GM12878 (cell line): ENCODE results near the gene KRT82.

Source experiments
- CEBPB ChIP-seq, 2 experiments: fragments of 150-350 bp in 1 of 2; IDR thresholded peaks; 2 replicates each; pipeline ENCODE4 v1.6.1; 2012 to 2014; ENCODE audit warnings: low read depth in 2 of 2, low read length in 2 of 2, borderline replicate concordance in 1 of 2, inconsistent platforms in 1 of 2
- EZH2 ChIP-seq: IDR thresholded peaks from 2 replicates; pipeline ENCODE4 v1.6.1; 2012; ENCODE audit warnings: low read depth, mild to moderate bottlenecking, control low read depth, inconsistent platforms, low read length, borderline replicate concordance; ENCODE audit not compliant: control insufficient read depth
- HCFC1 ChIP-seq: fragments of 150-350 bp; IDR thresholded peaks from 2 replicates; pipeline ENCODE4 v1.6.1; 2014; ENCODE audit warnings: low read length
- JUNB ChIP-seq: IDR thresholded peaks from 2 replicates; pipeline ENCODE4 v1.6.1; 2016; ENCODE audit warnings: antibody characterized with exemption, mild to moderate bottlenecking
- POLR2AphosphoS5 ChIP-seq: IDR thresholded peaks from 2 replicates; pipeline ENCODE4 v1.6.1; 2011; ENCODE audit warnings: mild to moderate bottlenecking, low read length, inconsistent platforms
- ZBED1 ChIP-seq: IDR thresholded peaks from 2 replicates; pipeline ENCODE4 v1.6.1; 2016; ENCODE audit warnings: borderline replicate concordance
- TF ChIP-seq, protein P1 (sequence below), 3 experiments: IDR thresholded peaks in 2 of 3; conservative IDR thresholded peaks in 1 of 3; 2 replicates each; pipeline ENCODE4 v1.5.1; 2011; ENCODE audit warnings: low read depth in 3 of 3, low read length in 3 of 3, mild to moderate bottlenecking in 3 of 3, control low read depth in 2 of 3, moderate library complexity in 2 of 3, inconsistent platforms in 1 of 3, mixed read lengths in 1 of 3; ENCODE audit not compliant: control insufficient read depth in 2 of 3, insufficient read depth in 1 of 3; ENCODE audit errors: extremely low read depth in 1 of 3
- TF ChIP-seq, protein P2 (sequence below): IDR thresholded peaks from 2 replicates; pipeline ENCODE4 v1.6.1; 2012; ENCODE audit warnings: low read depth, low read length, improper control_type of control experiment

DNA sequence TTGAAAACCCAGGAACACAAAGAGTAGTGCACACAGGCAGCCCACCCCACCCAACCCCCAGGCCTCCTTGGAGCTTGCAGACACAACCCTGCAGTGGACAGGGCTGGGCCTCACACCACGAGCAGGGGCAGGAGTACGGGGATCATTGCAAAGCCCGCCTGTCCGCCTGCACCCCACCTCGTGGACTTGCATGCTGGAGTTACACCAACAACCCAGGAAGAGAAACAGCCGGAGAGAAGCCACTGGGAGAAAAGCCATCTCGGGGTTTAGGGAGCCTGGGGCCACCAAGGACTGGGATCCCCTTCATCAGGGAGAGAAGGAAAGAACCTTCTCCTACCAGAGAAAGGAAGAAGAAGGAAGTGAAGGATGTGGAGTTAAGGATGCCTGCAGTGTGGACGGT lies 28.9 kb downstream of the KRT82 start:
- TF ChIP-seq CEBPB (IDR thresholded peaks at IDR 0.05; ENCODE audit: borderline replicate concordance in 1 of 2, low read depth in 2 of 2, low read length in 2 of 2) (no peak), JUNB (no peak), HCFC1 (no peak), ZBED1 (no peak), POLR2AphosphoS5 (no peak), EZH2 (no peak)
- TF ChIP-seq, protein P1, sequence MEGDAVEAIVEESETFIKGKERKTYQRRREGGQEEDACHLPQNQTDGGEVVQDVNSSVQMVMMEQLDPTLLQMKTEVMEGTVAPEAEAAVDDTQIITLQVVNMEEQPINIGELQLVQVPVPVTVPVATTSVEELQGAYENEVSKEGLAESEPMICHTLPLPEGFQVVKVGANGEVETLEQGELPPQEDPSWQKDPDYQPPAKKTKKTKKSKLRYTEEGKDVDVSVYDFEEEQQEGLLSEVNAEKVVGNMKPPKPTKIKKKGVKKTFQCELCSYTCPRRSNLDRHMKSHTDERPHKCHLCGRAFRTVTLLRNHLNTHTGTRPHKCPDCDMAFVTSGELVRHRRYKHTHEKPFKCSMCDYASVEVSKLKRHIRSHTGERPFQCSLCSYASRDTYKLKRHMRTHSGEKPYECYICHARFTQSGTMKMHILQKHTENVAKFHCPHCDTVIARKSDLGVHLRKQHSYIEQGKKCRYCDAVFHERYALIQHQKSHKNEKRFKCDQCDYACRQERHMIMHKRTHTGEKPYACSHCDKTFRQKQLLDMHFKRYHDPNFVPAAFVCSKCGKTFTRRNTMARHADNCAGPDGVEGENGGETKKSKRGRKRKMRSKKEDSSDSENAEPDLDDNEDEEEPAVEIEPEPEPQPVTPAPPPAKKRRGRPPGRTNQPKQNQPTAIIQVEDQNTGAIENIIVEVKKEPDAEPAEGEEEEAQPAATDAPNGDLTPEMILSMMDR (IDR thresholded peaks at IDR 0.05 in 2 of 3, conservative IDR thresholded peaks at IDR 0.05 in 1 of 3; ENCODE audit: control insufficient read depth in 2 of 3, extremely low read depth in 1 of 3, insufficient read depth in 1 of 3, low read depth in 3 of 3, low read length in 3 of 3), result no peak
- TF ChIP-seq, protein P2, sequence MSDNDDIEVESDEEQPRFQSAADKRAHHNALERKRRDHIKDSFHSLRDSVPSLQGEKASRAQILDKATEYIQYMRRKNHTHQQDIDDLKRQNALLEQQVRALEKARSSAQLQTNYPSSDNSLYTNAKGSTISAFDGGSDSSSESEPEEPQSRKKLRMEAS, result no peak
